CD14-positive monocyte (primary cell): ENCODE results near the gene COPS9. TPM values are rescaled to one million over a fixed set of nuclear protein-coding genes. Genes with fewer than 3 reads are reported as not detected.

Source experiments
- DNase-seq, 3 donors: peaks; one replicate each; pipeline ENCODE4 v3.0.0-alpha.2; 2011 to 2022
- H2AFZ ChIP-seq: 2 replicates; pipeline ENCODE4 v1.6.0; 2012; ENCODE audit warnings: mild to moderate bottlenecking, low read depth, low read length, inconsistent platforms; ENCODE audit not compliant: insufficient read depth, poor library complexity, severe bottlenecking
- H3K27ac ChIP-seq, 2 donors: 1 replicate in 1 of 2; 2 replicates in 1 of 2; pipeline ENCODE4 v1.5.1; 2012 to 2013; ENCODE audit warnings: low read length in 2 of 2, control low read depth in 1 of 2, inconsistent platforms in 1 of 2, low read depth in 1 of 2, mild to moderate bottlenecking in 1 of 2
- H3K27me3 ChIP-seq, 2 donors: one replicate each; pipeline versions ENCODE4 v1.6.0 to v1.6.1; 2011 to 2013; ENCODE audit warnings: low read length in 2 of 2; ENCODE audit not compliant: control insufficient read depth in 2 of 2, insufficient read depth in 2 of 2
- H3K36me3 ChIP-seq, 2 donors: replicated peaks in 1 of 2; 1 replicate in 1 of 2; 2 replicates in 1 of 2; pipeline versions ENCODE4 v1.5.1 to v1.6.1; 2012 to 2013; ENCODE audit warnings: low read length in 2 of 2, control low read depth in 1 of 2, inconsistent platforms in 1 of 2, mild to moderate bottlenecking in 1 of 2; ENCODE audit not compliant: insufficient read depth in 2 of 2, control insufficient read depth in 1 of 2
- H3K4me1 ChIP-seq, 2 donors: 1 replicate in 1 of 2; 2 replicates in 1 of 2; pipeline versions ENCODE4 v1.5.1 to v1.6.1; 2012 to 2013; ENCODE audit warnings: low read length in 2 of 2, control low read depth in 1 of 2, inconsistent platforms in 1 of 2, mild to moderate bottlenecking in 1 of 2, moderate library complexity in 1 of 2; ENCODE audit not compliant: insufficient read depth in 2 of 2, control insufficient read depth in 1 of 2
- H3K4me2 ChIP-seq: replicated peaks from 2 replicates; pipeline ENCODE3; 2012; ENCODE audit warnings: low read length, moderate library complexity, mild to moderate bottlenecking; ENCODE audit not compliant: poor library complexity, severe bottlenecking; ENCODE audit errors: extremely low read depth
- H3K4me3 ChIP-seq, 3 experiments: fragments of 200-600 bp in 1 of 3; sonication (generic) in 1 of 3; replicated peaks in 1 of 3; 1 replicate in 2 of 3; 2 replicates in 1 of 3; pipeline ENCODE4 v1.5.1; 2011 to 2013; ENCODE audit warnings: low read length in 3 of 3, mild to moderate bottlenecking in 3 of 3, control low read depth in 2 of 3, low read depth in 2 of 3, inconsistent platforms in 1 of 3, moderate library complexity in 1 of 3
- H3K79me2 ChIP-seq: 2 replicates; pipeline ENCODE4 v1.6.0; 2012; ENCODE audit warnings: mild to moderate bottlenecking, control low read depth, inconsistent platforms, low read length, moderate library complexity; ENCODE audit not compliant: insufficient read depth
- H3K9ac ChIP-seq: 2 replicates; pipeline ENCODE4 v1.6.0; 2017; ENCODE audit warnings: low read length, mild to moderate bottlenecking; ENCODE audit not compliant: insufficient read depth, poor library complexity, severe bottlenecking
- H3K9me3 ChIP-seq, 2 donors: replicated peaks in 1 of 2; 1 replicate in 1 of 2; 2 replicates in 1 of 2; pipeline versions ENCODE4 v1.5.1 to v1.6.1; 2012 to 2013; ENCODE audit warnings: low read length in 2 of 2, control low read depth in 1 of 2; ENCODE audit not compliant: control insufficient read depth in 1 of 2, insufficient read depth in 1 of 2
- H4K20me1 ChIP-seq: 2 replicates; pipeline ENCODE4 v1.6.0; 2012; ENCODE audit warnings: mild to moderate bottlenecking, low read length, control low read depth, moderate library complexity; ENCODE audit not compliant: insufficient read depth
- H3K27ac Mint-ChIP-seq, 7 donors: one replicate each; pipeline ENCODE4 v1.8.0; 2020; ENCODE audit warnings: mild to moderate bottlenecking in 7 of 7, mixed read lengths in 7 of 7, moderate library complexity in 6 of 7, inconsistent platforms in 2 of 7
- H3K27me3 Mint-ChIP-seq, 3 donors: one replicate each; pipeline ENCODE4 v1.8.0; 2021 to 2022; ENCODE audit warnings: low read depth in 3 of 3, mild to moderate bottlenecking in 3 of 3, mixed read lengths in 3 of 3, moderate library complexity in 3 of 3, inconsistent platforms in 1 of 3
- H3K36me3 Mint-ChIP-seq, 2 donors: one replicate each; pipeline ENCODE4 v1.8.0; 2020; ENCODE audit warnings: mixed read lengths in 2 of 2, inconsistent platforms in 1 of 2, mild to moderate bottlenecking in 1 of 2
- H3K4me1 Mint-ChIP-seq: one replicate; pipeline ENCODE4 v1.8.0; 2020; ENCODE audit warnings: mild to moderate bottlenecking, mixed read lengths
- H3K4me3 Mint-ChIP-seq, 2 donors: one replicate each; pipeline ENCODE4 v1.8.0; 2020; ENCODE audit warnings: mild to moderate bottlenecking in 2 of 2, mixed read lengths in 2 of 2, moderate library complexity in 1 of 2
- H3K9me3 Mint-ChIP-seq, 7 donors: one replicate each; pipeline ENCODE4 v1.8.0; 2020 to 2022; ENCODE audit warnings: mixed read lengths in 7 of 7, mild to moderate bottlenecking in 6 of 7, moderate library complexity in 6 of 7, inconsistent platforms in 2 of 7
- CTCF ChIP-seq: fragments of 200-600 bp; IDR thresholded peaks from one replicate; pipeline ENCODE4 v1.8.0; 2022; ENCODE audit warnings: antibody characterized with exemption, mild to moderate bottlenecking
- WGBS: methylation state at CpG from one replicate; pipeline ENCODE4 v1.1.5; 2013; ENCODE audit warnings: missing lambda C conversion rate; ENCODE audit not compliant: insufficient coverage; 5-methylcytosine and 5-hydroxymethylcytosine counted together
- intact Hi-C, 2 donors: fragments of 100-400 bp; cut with micrococcal nuclease; formaldehyde crosslinking; loops; one replicate each; pipeline versions ENCODE4 v1.15.0 to v1.15.1; 2023
- polyA plus RNA-seq, 3 donors: library from polyadenylated mRNA; depleted of rRNA in 1 of 3; unstranded in 2 of 3; stranded (reverse) in 1 of 3; fragments of 300-500 nt in 2 of 3; fragments of >200 nt in 1 of 3; fragmentation: Illumina TruSeq in 2 of 3; gene quantifications; 1 replicate in 2 of 3; 2 replicates in 1 of 3; pipeline ENCODE4 v1.2.3, GENCODE V29; 2012 to 2021

COPS9 gene
- polyA plus RNA-seq, 3 donors, result 123 to 300 (median 268) TPM

DNA sequence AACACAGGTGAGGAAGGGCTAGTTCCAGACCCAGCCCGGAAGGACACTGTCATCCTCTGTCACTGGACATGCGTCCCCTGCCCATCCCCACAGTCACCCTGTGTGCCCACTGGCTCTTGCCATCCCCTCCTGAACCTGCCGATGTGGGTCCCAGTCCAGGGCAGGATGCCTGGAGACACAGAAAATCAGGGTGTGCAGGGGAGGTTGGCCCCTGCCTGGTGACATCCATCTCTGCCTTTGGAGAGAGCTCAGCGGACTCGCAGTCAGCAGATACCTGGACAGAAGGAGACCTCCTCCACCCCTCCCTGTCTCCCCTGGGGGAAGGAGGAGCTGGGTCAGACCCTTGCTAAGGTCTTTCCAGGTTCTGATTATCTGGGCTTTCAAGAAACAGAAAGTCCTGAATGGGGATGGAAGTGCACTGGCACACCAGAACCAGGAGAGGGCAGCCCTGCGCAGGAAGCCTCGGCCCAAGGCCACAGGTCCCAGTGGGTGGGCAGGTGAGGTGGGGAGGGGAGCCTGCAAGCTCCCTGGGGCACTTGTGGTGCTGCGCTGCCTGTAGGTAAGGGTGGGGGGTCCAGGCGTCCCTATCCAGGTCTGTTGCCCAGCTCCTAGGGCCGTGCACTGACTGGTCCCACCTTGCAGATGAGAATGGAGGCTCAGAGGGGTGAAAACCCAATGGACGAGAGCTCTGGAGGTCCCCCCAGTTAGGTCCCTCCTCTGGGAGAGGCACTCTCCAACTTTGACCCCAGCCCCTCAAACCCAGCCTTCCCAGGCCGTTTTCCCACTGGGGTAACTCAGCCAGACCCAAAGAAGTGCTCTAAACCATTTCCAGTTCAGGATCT lies 14.1 kb upstream of the COPS9 start:
- Histone ChIP-seq H3K9ac (no peak overlapping the region), H3K4me1 (no peaks in the 10 kb centered on the region), H3K27me3 (no peaks in the 10 kb centered on the region), H3K4me3 (no peak overlapping the region), H3K4me2 (no peak overlapping the region), H3K79me2 (no peaks in the 10 kb centered on the region), H3K27ac (no peak overlapping the region), H4K20me1 (no peaks in the 10 kb centered on the region), H2AFZ (no peak overlapping the region), H3K9me3 (no peaks in the 10 kb centered on the region), H3K36me3 (no peaks in the 10 kb centered on the region)
- Mint-ChIP-seq H3K4me3 (no peak overlapping the region), H3K36me3 (no peaks in the 10 kb centered on the region), H3K4me1 (peaks cover 4% of the 10 kb centered on the region), H3K27me3 (peaks cover 4 to 19% (median 6%) of the 10 kb centered on the region in 3 donors), H3K9me3 (peaks cover 0 to 8% (median 2%) of the 10 kb centered on the region in 7 donors), H3K27ac (no peak overlapping the region)
- WGBS, result 39% methylated on average over 6 of the region's 12 CpGs
- intact Hi-C loops, result no loop called here
- peak; percentile 65 for TF ChIP-seq CTCF
- no peak for DNase-seq

DNA sequence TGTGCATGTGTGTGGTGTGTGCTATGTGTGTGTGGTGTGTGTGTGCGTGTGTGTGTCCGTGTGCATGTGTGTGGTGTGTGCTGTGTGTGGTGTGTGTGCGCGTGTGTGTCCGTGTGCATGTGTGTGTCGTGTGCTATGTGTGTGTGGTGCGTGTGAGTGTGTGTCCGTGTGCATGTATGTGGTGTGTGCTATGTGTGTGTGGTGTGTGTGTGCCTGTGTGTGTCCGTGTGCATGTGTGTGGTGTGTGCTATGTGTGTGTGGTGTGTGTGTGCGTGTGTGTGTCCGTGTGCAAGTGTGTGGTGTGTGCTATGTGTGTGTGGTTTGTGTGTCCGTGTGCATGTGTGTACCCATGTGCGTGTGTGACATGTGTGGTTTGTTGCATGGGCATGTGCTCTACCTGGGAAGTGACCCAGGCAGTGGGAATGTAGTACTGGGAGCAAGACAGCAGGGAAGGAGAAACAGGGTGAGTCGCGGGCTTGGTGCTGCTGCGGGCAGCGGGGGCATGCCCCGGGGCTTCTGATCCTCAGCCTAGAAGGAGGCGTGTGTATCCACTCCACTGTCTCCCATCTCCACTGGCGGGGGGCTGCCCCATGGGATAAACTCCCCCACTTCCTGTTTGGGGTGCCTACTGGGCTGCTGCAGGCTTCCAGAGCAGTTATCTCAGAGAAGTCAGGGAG lies 11.9 kb upstream of the COPS9 start:
- Histone ChIP-seq H4K20me1 (no peaks in the 10 kb centered on the region), H3K4me2 (no peak overlapping the region), H3K27ac (no peak overlapping the region), H3K9me3 (no peaks in the 10 kb centered on the region), H3K9ac (no peak overlapping the region), H3K79me2 (no peaks in the 10 kb centered on the region), H2AFZ (no peak overlapping the region), H3K27me3 (no peaks in the 10 kb centered on the region), H3K4me1 (no peaks in the 10 kb centered on the region), H3K36me3 (no peaks in the 10 kb centered on the region), H3K4me3 (no peak overlapping the region)
- Mint-ChIP-seq H3K4me3 (no peak overlapping the region), H3K36me3 (no peaks in the 10 kb centered on the region), H3K27ac (peak overlapping the region in 2 of 7 donors; percentile 1 to 31), H3K9me3 (peaks cover 0 to 7% (median 2%) of the 10 kb centered on the region in 7 donors), H3K27me3 (peaks cover 4 to 14% (median 7%) of the 10 kb centered on the region in 3 donors), H3K4me1 (peaks cover 4% of the 10 kb centered on the region)
- intact Hi-C loops, result loop anchor here in 1 of 2 donors (2.0 kb wide), 1 partner anchor 1113 kb away; no protein-coding TSS in a partner anchor
- DNase-seq, result no peak
- TF ChIP-seq CTCF, result no peak
- WGBS, result 93% methylated on average over 13 of the region's 20 CpGs
